GM19397 (cell line): ENCODE data around the gene CAD.
"Not testable (repeated sequence)": the region's sequence is repeated elsewhere in the genome, so short reads cannot be mapped to it uniquely, and the experiment has no call there.

Experiments used
- ATAC-seq: cut with Tn5 transposase; IDR thresholded peaks from one replicate; pipeline ENCODE4 v1.9.1; 2021; ENCODE audit warnings: mild to moderate bottlenecking, moderate library complexity; ENCODE audit not compliant: unreplicated experiment

Gene CAD

GRCh38 chr2:27217173-27218121 lies at the start of gene CAD:
Gene CAD (plus strand): TSS chr2:27217369. CDS start chr2:27217552, 183 bp downstream.
- ATAC-seq = peak; percentile 77

- no peak for ATAC-seq
Measured at GRCh38 chr2:27170581-27171337, 46.4 kb upstream of the CAD start.

GRCh38 chr2:27171351-27171848 lies 45.8 kb upstream of the CAD start:
- no peak for ATAC-seq

GRCh38 chr2:27174638-27175037 lies 42.5 kb upstream of the CAD start:
- ATAC-seq = no peak

- no peak for ATAC-seq
Measured at GRCh38 chr2:27175330-27175729, 41.8 kb upstream of the CAD start.

- ATAC-seq = not testable (repeated sequence)
Measured at GRCh38 chr2:27175781-27176180, 41.4 kb upstream of the CAD start.

GRCh38 chr2:27177441-27178351 lies 39.5 kb upstream of the CAD start:
- no peak for ATAC-seq

- no peak for ATAC-seq
Measured at GRCh38 chr2:27178469-27178868, 38.7 kb upstream of the CAD start.

GRCh38 chr2:27179344-27180000 lies 37.7 kb upstream of the CAD start:
- no peak for ATAC-seq

GRCh38 chr2:27182346-27182745 lies 34.8 kb upstream of the CAD start:
- ATAC-seq = no peak

GRCh38 chr2:27184115-27184514 lies 33.1 kb upstream of the CAD start:
- no peak for ATAC-seq

GRCh38 chr2:27185331-27186026 lies 31.7 kb upstream of the CAD start:
- ATAC-seq = no peak

GRCh38 chr2:27186613-27187345 lies 30.4 kb upstream of the CAD start:
- no peak for ATAC-seq

- no peak for ATAC-seq
Measured at GRCh38 chr2:27189989-27190388, 27.2 kb upstream of the CAD start.

- ATAC-seq = no peak
Measured at GRCh38 chr2:27191070-27191829, 25.9 kb upstream of the CAD start.

GRCh38 chr2:27194538-27195354 lies 22.4 kb upstream of the CAD start:
- ATAC-seq = no peak

- not testable (repeated sequence) for ATAC-seq
Measured at GRCh38 chr2:27195799-27196198, 21.4 kb upstream of the CAD start.
